Left colon (tissue), 2 donors: ENCODE results near the gene CCNYL1. TPM values are rescaled to one million over a fixed set of nuclear protein-coding genes. Genes with fewer than 3 reads are reported as not detected.
"Not testable (repeated sequence)": the region's sequence is repeated elsewhere in the genome, so short reads cannot be mapped to it uniquely, and the experiment has no call there.

ENCODE experiments used
- ATAC-seq: fragments of 200-7000 bp; cut with Tn5 transposase; one replicate; pipeline ENCODE4 v1.9.1; 2020; ENCODE audit warnings: mild to moderate bottlenecking, moderate library complexity
- DNase-seq, 2 donors: peaks; one replicate each; pipeline ENCODE4 v3.0.0-alpha.2; 2020
- intact Hi-C, 2 donors: fragments of 100-400 bp; cut with DNase I in 1 of 2; cut with micrococcal nuclease in 1 of 2; formaldehyde crosslinking; loops; one replicate each; pipeline versions ENCODE4 v1.11.2 to v1.14.0; 2022; cut with DNase I, micrococcal nuclease
- total RNA-seq, 2 donors: library from RNA; stranded (reverse); fragmentation: NEBNext Ultra II Directional; extraction: Animal tissue kit (Norgen Biotek cat#: 25700); gene quantifications; one replicate each; pipeline ENCODE4 v1.2.1, GENCODE V29; 2021
- donor health status: DM: no; HTN: no; CAD: no.
- donor health status: DM: yes; HTN: yes; CAD: no.

Gene CCNYL1
- total RNA-seq, 2 donors from 2014 or later: 38.6 to 51.4 TPM

- ATAC-seq: no peak
- no peak for DNase-seq
- intact Hi-C loops: no loop called here
These were observed 16.6 kb upstream of the CCNYL1 start for GRCh38 chr2:207694811-207695281.

DNA sequence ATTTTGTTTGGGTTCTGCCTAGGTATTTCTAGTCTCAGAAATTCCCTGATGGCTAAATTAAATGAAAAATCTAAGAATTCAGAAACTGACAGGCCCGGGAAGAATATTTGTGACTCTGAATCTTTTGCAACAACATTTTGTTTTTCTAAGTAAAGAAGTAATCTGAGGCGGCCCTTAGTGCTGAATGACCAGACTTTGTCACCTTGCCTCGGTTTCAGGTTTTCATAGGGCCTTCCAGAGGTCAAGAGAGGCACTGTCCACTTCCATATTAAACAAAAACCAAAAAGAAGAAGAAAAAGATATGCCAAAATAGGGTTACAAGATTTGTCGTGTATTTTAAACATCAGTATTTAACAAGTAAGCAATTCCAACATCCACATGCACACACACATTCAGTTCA lies 16.1 kb upstream of the CCNYL1 start:
- intact Hi-C loops: no loop called here
- DNase-seq: no peak
- no peak for ATAC-seq

DNA sequence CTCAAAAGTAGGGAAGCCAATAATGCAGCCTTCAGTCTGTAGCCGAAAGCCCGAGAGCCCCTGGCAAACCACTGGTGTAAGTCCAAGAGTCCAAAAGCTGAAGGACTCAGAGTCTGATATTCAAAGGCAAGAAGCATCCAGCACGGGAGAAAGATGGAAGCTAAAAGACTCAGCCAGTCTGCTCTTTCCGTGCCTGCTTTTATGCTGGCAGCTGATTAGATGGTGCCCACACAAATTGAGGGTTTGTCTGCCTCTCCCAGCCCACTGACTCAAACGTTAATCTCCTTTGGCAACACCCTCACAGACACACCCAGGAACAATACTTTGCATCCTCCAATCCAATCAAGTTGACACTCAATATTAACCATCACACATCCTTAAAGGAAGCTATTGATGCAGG lies 14.5 kb upstream of the CCNYL1 start:
- intact Hi-C loops, ATAC-seq, DNase-seq: not testable (repeated sequence)

GRCh38 chr2:207697411-207697810 lies 14.0 kb upstream of the CCNYL1 start:
- intact Hi-C loops: no loop called here
- no peak for ATAC-seq
- DNase-seq: no peak

DNA sequence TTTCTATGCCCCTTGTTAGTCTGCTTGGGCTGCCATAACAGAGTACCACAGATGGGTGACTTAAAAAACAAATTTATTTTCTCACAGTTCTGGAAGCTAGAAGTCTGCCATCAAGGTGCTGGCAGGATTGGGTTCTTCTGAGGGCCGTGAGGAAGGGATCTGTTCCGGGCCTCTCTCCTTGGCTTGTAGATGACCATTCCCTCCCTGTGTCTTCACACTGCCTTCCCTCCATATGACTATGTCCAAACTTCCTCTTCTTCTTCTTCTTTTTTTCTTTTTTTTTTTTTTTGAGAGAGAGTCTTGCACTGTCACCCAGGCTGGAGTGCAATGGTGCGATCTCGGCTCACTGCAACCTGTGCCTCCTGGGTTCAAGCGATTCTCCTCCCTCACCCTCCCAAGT lies 13.1 kb upstream of the CCNYL1 start:
- no peak for DNase-seq
- ATAC-seq: no peak
- intact Hi-C loops: no loop called here

DNA sequence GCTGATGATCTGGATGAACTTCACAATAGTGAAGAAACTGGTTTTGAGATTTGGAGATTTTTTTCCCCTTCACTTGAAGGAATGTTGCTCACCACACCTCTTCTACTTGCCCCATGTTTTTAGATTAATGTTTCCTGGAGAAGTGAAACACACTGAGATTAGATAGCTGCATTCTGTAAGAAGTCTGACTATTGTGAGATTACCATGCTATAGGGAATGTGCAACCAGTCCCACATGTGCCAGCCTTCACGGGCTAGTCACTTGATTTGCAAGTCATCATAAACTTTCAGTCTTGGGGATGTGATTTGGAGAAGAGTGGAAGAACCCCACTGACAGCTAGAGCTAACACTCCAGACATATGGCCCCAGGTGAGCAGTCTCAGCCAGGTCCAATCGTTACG lies 7.4 kb upstream of the CCNYL1 start:
- ATAC-seq (no peak), DNase-seq (no peak)
- intact Hi-C loops: no loop called here

GRCh38 chr2:207704671-207705070 lies 6.8 kb upstream of the CCNYL1 start:
- no peak for DNase-seq
- intact Hi-C loops: no loop called here
- no peak for ATAC-seq

DNA sequence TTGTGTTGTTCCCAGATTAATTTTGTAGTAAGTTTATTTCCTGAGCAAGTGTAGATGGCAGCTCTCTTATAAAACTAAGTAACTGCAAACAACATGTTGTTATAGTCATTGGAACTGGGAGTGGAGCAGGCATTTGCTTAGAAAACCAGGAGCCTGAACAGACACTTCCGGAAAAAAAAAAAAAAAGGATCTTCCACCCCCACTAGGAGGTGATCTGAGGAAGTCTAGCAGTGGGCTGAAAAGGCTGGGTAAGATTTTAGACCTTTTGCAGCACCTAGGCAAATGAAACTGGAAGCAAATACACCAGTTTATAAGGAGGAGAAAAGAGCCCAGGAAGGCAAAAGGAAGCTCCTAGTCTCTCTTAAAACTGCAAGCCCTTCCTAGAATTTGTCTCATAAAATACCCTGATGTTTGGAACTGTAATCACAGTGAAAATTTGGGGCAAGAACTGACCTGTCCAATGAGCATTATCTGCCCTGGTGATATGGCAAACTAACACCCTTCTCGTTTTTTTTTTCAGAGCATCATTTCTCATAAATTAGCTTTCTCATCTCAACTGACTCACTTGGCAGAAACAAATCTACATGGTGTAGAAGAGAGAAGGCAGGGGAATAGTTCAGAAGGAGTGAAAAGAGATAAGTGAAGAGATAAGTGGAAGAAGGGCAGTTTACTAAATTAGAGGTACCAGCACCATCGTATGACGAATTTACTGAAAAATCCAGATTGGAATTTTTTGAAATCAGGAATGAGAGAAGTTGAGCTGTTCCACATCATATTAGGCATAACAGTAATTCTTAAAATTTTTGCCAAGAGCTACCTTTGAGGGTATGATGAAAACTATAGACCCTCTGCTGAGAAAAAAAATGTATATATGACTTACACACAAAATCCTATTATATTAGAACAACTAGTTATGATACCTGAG lies 4.2 kb upstream of the CCNYL1 start:
- no peak for DNase-seq
- no peak for ATAC-seq
- intact Hi-C loops: no loop called here

GRCh38 chr2:207711750-207712530 lies 500 bp downstream of the CCNYL1 start:
- DNase-seq: peak; percentile 53 to 74
- ATAC-seq: peak; percentile 44
- intact Hi-C loops: no loop called here

GRCh38 chr2:207716056-207716455 lies 4.6 kb downstream of the CCNYL1 start:
- no peak for DNase-seq
- intact Hi-C loops: no loop called here
- no peak for ATAC-seq

DNA sequence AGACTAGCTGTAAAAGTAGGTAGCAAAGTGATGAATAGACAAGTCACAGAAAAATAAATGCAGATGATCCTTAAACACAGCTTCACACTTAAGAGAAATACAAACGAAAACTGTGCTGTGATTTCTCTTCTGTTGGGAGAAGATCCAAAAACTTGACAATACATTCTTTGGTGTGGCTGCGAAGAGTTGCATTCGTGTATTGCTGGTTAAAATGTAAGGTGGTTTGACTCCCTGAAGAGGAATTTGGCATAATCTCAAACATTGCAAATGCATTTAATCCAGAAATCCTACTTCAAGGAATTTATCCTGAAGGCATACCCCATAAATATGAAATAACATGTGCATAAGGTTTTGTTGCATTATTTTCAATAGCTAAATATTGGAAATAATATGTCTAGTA lies 7.1 kb downstream of the CCNYL1 start:
- no peak for DNase-seq
- intact Hi-C loops: no loop called here
- ATAC-seq: no peak

- DNase-seq (no peak), ATAC-seq (no peak)
- intact Hi-C loops: no loop called here
These were observed 7.6 kb downstream of the CCNYL1 start for GRCh38 chr2:207719008-207719407.

DNA sequence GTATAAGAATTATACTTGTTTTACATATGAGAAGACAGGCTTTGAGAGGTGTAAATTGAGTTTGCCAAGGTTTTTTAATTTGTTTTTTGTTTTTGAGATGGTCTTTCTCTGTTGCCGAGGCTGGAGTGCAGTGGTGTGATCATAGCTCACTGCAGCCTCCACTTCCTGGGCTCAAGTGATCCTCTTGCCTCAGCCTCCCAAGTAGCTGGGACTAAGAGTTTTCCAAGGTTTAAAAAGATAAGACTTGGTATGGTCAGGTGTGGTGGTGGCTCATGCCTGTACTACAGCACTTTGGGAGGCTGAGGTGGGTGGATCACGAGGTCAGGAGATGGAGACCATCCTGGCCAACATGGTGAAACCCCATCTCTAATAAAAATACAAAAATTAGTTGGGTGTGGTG lies 8.2 kb downstream of the CCNYL1 start:
- intact Hi-C loops, ATAC-seq, DNase-seq: not testable (repeated sequence)

GRCh38 chr2:207720517-207721187 lies 9.2 kb downstream of the CCNYL1 start:
- ATAC-seq: peak; percentile 35
- intact Hi-C loops: no loop called here
- DNase-seq: no peak

- DNase-seq: no peak
- no peak for ATAC-seq
- intact Hi-C loops: no loop called here
These were observed 11.5 kb downstream of the CCNYL1 start for GRCh38 chr2:207722773-207723424.

GRCh38 chr2:207723425-207723787 lies 12.0 kb downstream of the CCNYL1 start:
- intact Hi-C loops, DNase-seq: not testable (repeated sequence)
- ATAC-seq: peak; percentile 63

- ATAC-seq (no peak), DNase-seq (no peak)
- intact Hi-C loops: no loop called here
These were observed 12.7 kb downstream of the CCNYL1 start for GRCh38 chr2:207724113-207724512.

DNA sequence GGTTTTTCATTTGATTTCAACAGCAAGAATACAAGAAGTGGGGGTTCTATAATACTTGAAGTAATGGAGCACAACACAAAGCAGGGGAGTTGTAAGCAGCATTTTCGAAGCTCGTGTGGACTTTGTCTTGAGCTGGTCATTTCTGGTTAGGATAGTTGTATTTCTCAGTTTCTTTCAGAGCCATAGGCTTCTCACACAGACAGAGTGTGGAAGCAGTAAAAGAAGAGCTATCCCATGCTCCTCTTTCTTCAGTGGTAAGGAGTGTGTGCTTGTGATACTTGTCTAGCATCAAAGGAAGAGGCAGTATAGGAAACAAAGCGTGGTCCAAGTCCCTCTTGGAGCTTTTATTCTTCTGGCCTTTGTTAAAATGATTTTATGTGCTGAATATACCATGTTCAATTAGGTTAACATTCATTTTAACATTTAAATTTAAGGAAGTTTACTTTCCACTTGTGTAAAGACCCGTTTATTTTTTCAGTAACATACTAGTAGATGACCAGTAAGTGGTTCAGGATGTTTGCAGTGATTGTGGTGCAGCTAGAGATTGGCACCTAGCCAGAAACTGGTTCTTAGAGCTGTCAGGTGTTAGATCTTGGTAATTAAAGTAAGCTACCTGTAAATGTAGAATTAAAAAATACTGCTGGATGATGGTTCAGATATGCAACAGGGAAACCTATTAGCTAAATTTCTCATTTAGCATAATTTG lies 14.6 kb downstream of the CCNYL1 start:
- peak; percentile 45 for ATAC-seq
- no peak for DNase-seq

More for the DNA sequence above, 14.6 kb downstream of the CCNYL1 start:
- intact Hi-C loops: no loop called here
